NCI-H524 (cell line): ENCODE measurements around the gene TOGARAM1.
A peak's percentile ranks its signal among the peaks of the same experiment; 100 is the strongest.

Source experiments
- DNase-seq, 2 experiments: peaks; one replicate each; lab custom pipeline; 2025; lab: John Stamatoyannopoulos, UW

Gene TOGARAM1

DNA sequence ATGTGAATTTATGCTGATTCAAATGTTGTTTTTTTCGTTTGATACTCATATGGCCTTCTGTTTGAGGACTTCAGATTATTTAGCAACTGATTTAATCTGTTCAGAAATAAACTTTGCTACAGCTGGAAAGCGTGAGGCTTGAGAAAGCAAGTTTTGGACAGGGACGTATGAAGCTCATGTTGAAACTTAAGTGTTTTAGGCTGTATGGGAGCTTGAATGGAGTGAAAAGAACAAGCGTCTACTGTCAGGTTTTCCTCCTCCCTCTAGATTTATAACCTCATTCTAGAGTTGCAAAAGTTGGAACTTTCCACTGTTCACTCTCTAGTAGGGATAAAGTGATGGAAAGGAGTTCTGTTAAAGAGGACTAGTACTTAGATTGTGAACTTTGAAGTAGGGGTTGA lies 123.0 kb downstream of the TOGARAM1 start:
- peak in 1 of 2 experiments; percentile 43 for DNase-seq

DNA sequence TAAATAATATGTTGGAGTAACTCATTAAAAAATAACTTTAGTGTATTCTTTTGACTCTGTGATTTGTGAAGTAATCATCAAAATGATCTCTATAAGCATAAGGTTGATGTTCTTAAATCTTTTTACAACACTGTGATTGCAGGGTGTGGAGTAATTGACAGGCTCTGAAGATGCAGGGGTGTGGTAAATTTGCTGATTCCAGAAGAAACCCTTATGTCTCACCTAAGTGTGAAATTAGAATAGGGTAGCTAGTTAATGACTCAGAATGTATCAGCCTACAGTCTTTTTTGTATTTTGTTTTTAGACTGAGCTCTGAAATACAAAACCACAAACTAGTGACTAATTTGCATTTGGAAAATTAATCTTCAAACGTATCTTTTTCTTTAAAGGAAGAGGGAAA lies 127.8 kb downstream of the TOGARAM1 start:
- no peak for DNase-seq

DNA sequence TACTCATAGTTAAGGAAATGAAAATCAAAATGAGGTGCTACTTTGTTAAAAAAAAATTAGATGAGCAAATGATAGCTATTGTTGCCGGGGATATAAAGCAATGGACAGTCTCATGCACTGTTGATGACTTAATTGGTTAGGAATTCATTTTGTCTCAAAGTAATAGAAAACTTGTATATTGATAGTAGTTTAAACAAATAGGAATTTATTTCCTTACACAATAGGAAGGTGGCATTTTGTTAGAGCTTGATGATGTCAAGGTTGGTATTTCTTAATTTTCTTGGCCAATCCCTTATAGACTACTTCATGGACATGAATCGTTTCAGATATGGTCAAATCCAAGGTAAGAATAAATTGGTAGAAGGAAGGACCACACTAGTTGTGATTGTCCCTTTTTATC lies 129.7 kb downstream of the TOGARAM1 start:
- no peak for DNase-seq

- no peak for DNase-seq
Observed at GRCh38 chr14:45094275-45094674, 132.3 kb downstream of the TOGARAM1 start.

- DNase-seq = no peak
Observed at GRCh38 chr14:45095143-45095542, 133.2 kb downstream of the TOGARAM1 start.

GRCh38 chr14:45096218-45096617 lies 134.2 kb downstream of the TOGARAM1 start:
- DNase-seq = no peak

DNA sequence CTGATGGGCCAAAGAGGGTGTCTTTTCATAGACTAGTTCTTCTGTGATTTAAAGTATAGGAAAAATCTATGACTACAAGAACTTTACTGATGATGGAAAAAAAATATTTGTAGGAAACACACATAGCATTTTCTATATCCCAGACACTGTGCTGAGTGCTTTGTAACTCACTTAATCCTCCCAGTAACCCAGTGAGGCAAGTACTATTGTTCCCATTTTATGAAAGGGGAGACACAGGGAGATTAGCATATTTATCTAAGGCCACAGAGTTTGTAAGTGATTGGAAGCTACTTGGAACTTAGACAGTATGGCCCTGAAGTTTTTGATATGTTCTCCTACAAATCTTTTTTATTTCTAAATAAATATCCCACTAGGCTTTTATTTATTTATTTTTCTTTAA lies 141.8 kb downstream of the TOGARAM1 start:
- no peak for DNase-seq

DNA sequence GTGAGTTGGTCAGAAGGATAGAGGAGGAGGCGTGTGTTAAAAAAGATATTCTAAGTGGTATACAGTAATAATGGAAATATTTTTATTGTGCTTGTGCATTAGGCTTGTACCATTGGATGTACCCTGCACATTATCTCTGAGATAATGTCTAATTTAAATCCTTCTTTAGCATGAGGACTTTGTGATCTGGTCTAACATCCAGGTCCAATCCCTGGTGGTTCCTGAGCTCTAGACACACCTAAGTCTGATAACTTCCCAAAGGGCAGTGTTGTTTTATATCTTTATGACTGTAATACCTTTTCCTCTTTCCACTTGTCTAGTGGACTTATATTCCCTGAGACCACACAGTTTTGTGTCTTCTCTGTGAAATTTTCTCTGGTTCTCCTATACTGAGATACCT lies 142.6 kb downstream of the TOGARAM1 start:
- DNase-seq = no peak

GRCh38 chr14:45112896-45113781 lies 151.1 kb downstream of the TOGARAM1 start:
- DNase-seq = peak in 1 of 2 experiments; percentile 17

DNA sequence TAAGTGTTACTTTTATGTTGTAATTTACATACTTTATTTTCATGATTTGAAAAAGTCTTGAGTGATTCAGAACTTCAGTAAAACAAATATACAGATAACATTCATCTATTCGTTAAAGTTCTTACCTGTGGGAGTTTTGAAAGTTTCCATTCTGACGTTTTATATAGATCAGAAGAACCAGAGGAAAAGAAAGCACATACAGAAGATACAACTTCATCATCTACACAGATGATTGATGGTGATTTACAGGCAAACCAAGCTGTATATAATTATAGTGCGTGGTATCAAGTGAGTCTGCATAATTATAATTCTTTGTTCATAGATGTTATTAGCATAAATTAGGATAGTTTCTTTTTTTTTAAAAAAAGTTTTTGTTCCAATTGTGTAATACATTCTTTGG lies 152.3 kb downstream of the TOGARAM1 start:
- DNase-seq = no peak

DNA sequence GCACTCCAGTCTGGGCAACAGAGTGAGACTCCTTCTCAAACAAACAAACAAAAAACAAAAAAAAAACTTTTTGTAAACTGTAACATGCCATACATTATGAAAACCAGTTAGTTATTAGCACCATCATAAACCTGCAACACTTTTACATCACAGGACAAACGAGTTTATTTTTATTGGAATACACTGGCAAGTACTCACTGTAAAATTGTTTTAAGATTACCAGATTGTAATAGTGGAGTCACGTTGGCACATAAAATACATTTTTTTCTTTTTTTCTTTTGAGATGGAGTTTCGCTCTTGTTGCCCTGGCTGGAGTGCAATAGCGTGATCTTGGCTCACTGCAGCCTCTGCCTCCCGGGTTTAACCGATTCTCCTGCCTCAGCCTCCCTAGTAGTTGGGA lies 156.6 kb downstream of the TOGARAM1 start:
- DNase-seq = no peak

- DNase-seq = no peak
Observed at GRCh38 chr14:45120096-45120495, 158.1 kb downstream of the TOGARAM1 start.

DNA sequence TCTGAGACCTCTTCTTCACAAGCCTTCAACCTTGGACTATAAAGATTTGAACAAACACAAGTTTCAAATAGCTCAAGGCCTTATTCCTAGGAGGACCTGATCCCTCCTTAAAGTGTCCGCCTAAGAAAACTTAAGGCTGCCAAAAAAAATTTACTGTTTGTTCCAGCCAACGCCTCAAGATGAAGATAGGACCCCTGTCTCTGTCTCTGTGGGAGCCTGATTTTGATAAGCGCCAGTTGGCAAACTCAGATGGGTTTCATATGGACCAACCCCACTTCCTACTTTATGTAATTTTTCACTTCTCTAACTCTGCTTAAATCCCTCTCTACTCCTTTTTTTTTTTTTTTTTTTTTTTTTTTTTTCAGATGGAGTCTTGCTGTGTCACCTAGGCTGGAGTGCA lies 161.3 kb downstream of the TOGARAM1 start:
- no peak for DNase-seq
